NCI-H1436 (cell line): Measurements from ENCODE around the gene TP53BP1.
"Not testable (repeated sequence)": the region's sequence is repeated elsewhere in the genome, so short reads cannot be mapped to it uniquely, and the experiment has no call there.

Experiments used
- DNase-seq: peaks from one replicate; lab custom pipeline; 2025; lab: John Stamatoyannopoulos, UW

The TP53BP1 gene

GRCh38 chr15:43420435-43420834, 72.5 kb downstream of the TP53BP1 start:
- DNase-seq = no peak

GRCh38 chr15:43414196-43414595, 78.8 kb downstream of the TP53BP1 start:
- DNase-seq = no peak

GRCh38 chr15:43412096-43412495, 80.9 kb downstream of the TP53BP1 start:
- DNase-seq = no peak

- no peak for DNase-seq
These were observed 82.3 kb downstream of the TP53BP1 start for GRCh38 chr15:43410572-43411214.

GRCh38 chr15:43408789-43409188, 84.2 kb downstream of the TP53BP1 start:
- no peak for DNase-seq

- no peak for DNase-seq
These were observed 86.1 kb downstream of the TP53BP1 start for GRCh38 chr15:43406808-43407207.

- no peak for DNase-seq
These were observed 86.8 kb downstream of the TP53BP1 start for GRCh38 chr15:43406189-43406588.

- DNase-seq = no peak
These were observed 88.8 kb downstream of the TP53BP1 start for GRCh38 chr15:43404130-43404529.

- no peak for DNase-seq
These were observed 89.3 kb downstream of the TP53BP1 start for GRCh38 chr15:43403616-43404015.

- no peak for DNase-seq
These were observed 90.7 kb downstream of the TP53BP1 start for GRCh38 chr15:43402255-43402654.

GRCh38 chr15:43393592-43393991, 99.4 kb downstream of the TP53BP1 start:
- not testable (repeated sequence) for DNase-seq

GRCh38 chr15:43390723-43391122, 102.2 kb downstream of the TP53BP1 start:
- no peak for DNase-seq

GRCh38 chr15:43383070-43383469, 109.9 kb downstream of the TP53BP1 start:
- DNase-seq = no peak

- no peak for DNase-seq
These were observed 110.6 kb downstream of the TP53BP1 start for GRCh38 chr15:43382310-43382709.

- no peak for DNase-seq
These were observed 114.4 kb downstream of the TP53BP1 start for GRCh38 chr15:43378601-43379000.

- peak; percentile 2 for DNase-seq
These were observed 116.8 kb downstream of the TP53BP1 start for GRCh38 chr15:43376017-43376705.

GRCh38 chr15:43370975-43371974, 121.7 kb downstream of the TP53BP1 start, which contains the start of the genes TUBGCP4 and ZSCAN29:
TUBGCP4 (plus strand) TSS chr15:43371101; CDS start chr15:43371355, 254 bp downstream.
ZSCAN29 (minus strand) TSS chr15:43371043; CDS start chr15:43369913, 1,130 bp downstream.
- peak; percentile 81 for DNase-seq

- peak; percentile 1 for DNase-seq
These were observed 122.5 kb downstream of the TP53BP1 start for GRCh38 chr15:43370310-43370974.

- DNase-seq = no peak
These were observed 131.5 kb downstream of the TP53BP1 start for GRCh38 chr15:43361313-43361903.

- DNase-seq = no peak
These were observed 132.1 kb downstream of the TP53BP1 start for GRCh38 chr15:43360821-43361220.
